Heart left ventricle (tissue), 16 donors: ENCODE data around the gene EGFL8. TPM values are rescaled to one million over a fixed set of nuclear protein-coding genes. Genes with fewer than 3 reads are reported as not detected.
A peak's percentile ranks its signal among the peaks of the same experiment; 100 is the strongest.

Experiments
- ATAC-seq, 4 donors: fragments of 200-7000 bp; cut with Tn5 transposase; one replicate each; pipeline ENCODE4 v1.9.1; 2020 to 2022; ENCODE audit warnings: moderate library complexity in 4 of 4, mild to moderate bottlenecking in 3 of 4, moderate number of reproducible peaks in 1 of 4
- DNase-seq, 5 donors: peaks; one replicate each; pipeline ENCODE4 v3.0.0-alpha.2; 2020
- H3K27ac ChIP-seq, 12 donors: fragments of 200-600 bp; sonication (generic) in 4 of 12; one replicate each; pipeline versions ENCODE4 v1.5.0 to v1.8.0; 2016 to 2022; ENCODE audit warnings: mild to moderate bottlenecking in 2 of 12
- H3K27me3 ChIP-seq, 9 donors: fragments of 200-600 bp; sonication (generic) in 2 of 9; one replicate each; pipeline versions ENCODE4 v1.5.1 to v1.8.0; 2016 to 2022; ENCODE audit warnings: mild to moderate bottlenecking in 3 of 9
- H3K36me3 ChIP-seq, 9 donors: fragments of 200-600 bp; sonication (generic) in 2 of 9; one replicate each; pipeline versions ENCODE4 v1.5.0 to v1.8.0; 2018 to 2022; ENCODE audit warnings: mild to moderate bottlenecking in 2 of 9
- H3K4me1 ChIP-seq, 12 donors: fragments of 200-600 bp; sonication (generic) in 4 of 12; one replicate each; pipeline versions ENCODE4 v1.5.0 to v1.8.0; 2016 to 2022; ENCODE audit warnings: mild to moderate bottlenecking in 3 of 12
- H3K4me3 ChIP-seq, 12 donors: fragments of 200-600 bp; sonication (generic) in 4 of 12; one replicate each; pipeline versions ENCODE4 v1.5.0 to v1.8.0; 2017 to 2022; ENCODE audit warnings: mild to moderate bottlenecking in 9 of 12, moderate library complexity in 4 of 12
- H3K9me3 ChIP-seq, 12 donors: fragments of 200-600 bp; sonication (generic) in 4 of 12; one replicate each; pipeline versions ENCODE4 v1.5.0 to v1.8.0; 2016 to 2022; ENCODE audit warnings: mild to moderate bottlenecking in 1 of 12
- CTCF ChIP-seq, 12 donors: fragments of 200-600 bp; sonication (generic) in 4 of 12; IDR thresholded peaks; one replicate each; pipeline versions ENCODE4 v1.5.0 to v1.8.0; 2018 to 2022; ENCODE audit warnings: antibody characterized with exemption in 12 of 12, mild to moderate bottlenecking in 5 of 12
- POLR2A ChIP-seq, 2 donors: fragments of 450-650 bp; IDR thresholded peaks; one replicate each; pipeline ENCODE4 v1.6.1; 2017; ENCODE audit warnings: antibody characterized with exemption in 2 of 2, mild to moderate bottlenecking in 2 of 2, moderate library complexity in 2 of 2
- WGBS, 4 donors: extraction: QIAGEN DNeasy Blood & Tissue Kit in 2 of 4; methylation state at CpG; one replicate each; pipeline versions ENCODE4 v1.1.5 to v1.1.7; 2013 to 2018; 5-methylcytosine and 5-hydroxymethylcytosine counted together
- intact Hi-C, 10 donors: fragments of 100-400 bp; cut with DNase I; formaldehyde crosslinking; loops; one replicate each; pipeline versions ENCODE4 v1.11.1 to v1.14.2; 2022
- polyA plus RNA-seq, 2 donors: library from polyadenylated mRNA; stranded (reverse); fragments of 200-250 nt; gene quantifications; one replicate each; pipeline ENCODE4 v1.2.3, GENCODE V29; 2013
- total RNA-seq, 9 donors: library from RNA; depleted of rRNA in 2 of 9; stranded (reverse); fragments of >200 nt in 2 of 9; fragmentation: NEBNext Ultra II Directional in 3 of 9; extraction: Animal tissue kit (Norgen Biotek cat#: 25700) in 3 of 9; gene quantifications; one replicate each; pipeline versions ENCODE4 v1.1.0 to v1.2.4, GENCODE V29; 2016 to 2023
- donor health status: ischemic (EF 13 %, LVEDD 7.1; RV severe dilation, severe dysfunction).
- donor health status: healthy with polysubstance abuse.
- donor health status: DM: no; HTN: yes; CAD: no.
- donor health status: DM: no; HTN: no; CAD: no.
- donor health status: ischemic (EF 25% LVEDD 6.9; RV normal size, moderate dysfunction).
- donor health status: ischemic (EF 25% LVEDD 5.7; RV mildly dilated, moderate dysfunction).
- donor health status: healthy.
- donor health status: DM: yes; HTN: yes; CAD: no.
- donor health status: ischemic (EF 35%, LVEDD 5.7; RV mildly dilated, moderate dysfunction).
- donor health status: nonischemic (EF 11% LVEDD 7.7; RV severe dilation, severe dysfunction).
- donor health status: DM: yes; HTN: yes; CAD: no.
- donor health status: PGD.
- donor health status: ischemic (EF 29% LVEDD 5.4; RV normal size, mild dysfunction).
- donor health status: nonischemic (EF 23%, LVEDD 6.1; RV moderate dilation, normal function).

The EGFL8 gene
- total and polyA plus RNA-seq, 11 donors = 2.4 to 11.2 (median 6.1) TPM

GRCh38 chr6:32174416-32174815, 10.0 kb downstream of the EGFL8 start:
- 82 to 90% (median 83%) methylated on average over 1 of the region's 1 CpG for WGBS, 4 donors
- ATAC-seq (no peak), DNase-seq (no peak)
- no peaks in the 10 kb centered on the region for H3K9me3 ChIP-seq
- no peaks in the 10 kb centered on the region for H3K27me3 ChIP-seq
- intact Hi-C loops = loop anchor here in 2 of 10 donors (10.0 kb wide), 1 partner anchor 510 kb away; the partner anchor contains the start of genes C6orf47 (in 2 of the 2), CSNK2B (in 2 of the 2), GPANK1 (in 2 of the 2) and LY6G5B (in 2 of the 2)
- TF ChIP-seq POLR2A (IDR thresholded peaks at IDR 0.05) (no peak), CTCF (IDR thresholded peaks at IDR 0.05) (no peak)
- H3K4me1 ChIP-seq = peaks cover 5 to 48% (median 29%) of the 10 kb centered on the region in 12 donors
- peaks cover 0 to 23% (median 19%) of the 10 kb centered on the region in 9 donors for H3K36me3 ChIP-seq
- H3K27ac ChIP-seq = no peak overlapping the region
- peak overlapping the region in 5 of 12 donors; percentile 81 to 98 (median 88) for H3K4me3 ChIP-seq

GRCh38 chr6:32175322-32175710, 10.9 kb downstream of the EGFL8 start:
- Histone ChIP-seq H3K36me3 (peaks cover 0 to 22% (median 15%) of the 10 kb centered on the region in 9 donors), H3K27me3 (no peaks in the 10 kb centered on the region), H3K4me3 (peak overlapping the region; percentile 61 to 99 (median 88)), H3K4me1 (peaks cover 11 to 57% (median 37%) of the 10 kb centered on the region in 12 donors), H3K27ac (peak overlapping the region; percentile 87 to 100 (median 97)), H3K9me3 (no peaks in the 10 kb centered on the region)
- intact Hi-C loops = loop anchor here in 4 of 10 donors (5.0 to 10.0 kb wide), 3 partner anchors 43 to 511 kb away; partner anchors contain the start of genes C6orf47 (in 2 of the 4), CSNK2B (in 2 of the 4), GPANK1 (in 2 of the 4) and LY6G5B (in 2 of the 4)
- ATAC-seq (no peak), DNase-seq (no peak)
- TF ChIP-seq POLR2A (IDR thresholded peaks at IDR 0.05) (no peak), CTCF (IDR thresholded peaks at IDR 0.05) (no peak)
- WGBS, 4 donors = 10 to 20% (median 11%) methylated on average over 2 of the region's 2 CpGs

GRCh38 chr6:32175711-32176475, 11.5 kb downstream of the EGFL8 start, which contains the start of gene AGPAT1:
AGPAT1 (minus strand) TSS chr6:32176084; CDS start chr6:32171496, 4,588 bp downstream.
- Histone ChIP-seq H3K36me3 (peaks cover 0 to 22% (median 15%) of the 10 kb centered on the region in 9 donors), H3K27ac (peak within 1 kb of the TSS; percentile 87 to 100 (median 97)), H3K9me3 (no peaks in the 10 kb centered on the region), H3K4me1 (peaks cover 11 to 57% (median 38%) of the 10 kb centered on the region in 12 donors), H3K4me3 (peak within 1 kb of the TSS; percentile 61 to 99 (median 88)), H3K27me3 (no peaks in the 10 kb centered on the region)
- WGBS, 4 donors = 0 to 1% (median 1%) methylated on average over 16 to 27 of the region's 27 CpGs
- DNase-seq = peak; percentile 98 to 100 (median 99)
- ATAC-seq = peak; percentile 65 to 77 (median 75)
- TF ChIP-seq CTCF (IDR thresholded peaks at IDR 0.05) (no peak), POLR2A (IDR thresholded peaks at IDR 0.05) (peak in 1 of 2 donors; percentile 78)
- intact Hi-C loops = loop anchor here in 4 of 10 donors (1.0 to 10.0 kb wide), 6 partner anchors 21 to 511 kb away; partner anchors contain the start of genes C6orf47 (in 2 of the 4), CSNK2B (in 2 of the 4), FKBPL (in 2 of the 4) and GPANK1 (in 2 of the 4)
